B cell (primary cell): ENCODE data around the gene EHF. TPM values are rescaled to one million over a fixed set of nuclear protein-coding genes. Genes with fewer than 3 reads are reported as not detected.

ENCODE experiments used
- ATAC-seq: fragments of 200-7000 bp; cut with Tn5 transposase; one replicate; pipeline ENCODE4 v1.10.0; 2021; ENCODE audit warnings: low read depth, mild to moderate bottlenecking, moderate number of reproducible peaks, moderate library complexity
- CTCF ChIA-PET: fragments of 350-600 bp; sonication (Branson Sonifier 250); formaldehyde crosslinking; loops from one replicate; lab custom pipeline; 2021; ENCODE audit warnings: antibody characterized with exemption, inconsistent platforms; lab: Charles Lee
- POLR2A ChIA-PET: fragments of 350-600 bp; sonication (Branson Sonifier 250); formaldehyde crosslinking; loops from one replicate; lab custom pipeline; 2021; ENCODE audit warnings: antibody characterized with exemption; lab: Charles Lee
- DNase-seq: peaks from one replicate; pipeline ENCODE4 v3.0.0; 2013
- H2AFZ ChIP-seq: 2 replicates; pipeline ENCODE4 v1.6.1; 2012; ENCODE audit warnings: mild to moderate bottlenecking, low read depth, low read length; ENCODE audit not compliant: insufficient read depth, poor library complexity, severe bottlenecking
- H3K27ac ChIP-seq, 2 donors: 1 replicate in 1 of 2; 2 replicates in 1 of 2; pipeline ENCODE4 v1.5.1; 2012 to 2013; ENCODE audit warnings: low read length in 2 of 2, mild to moderate bottlenecking in 2 of 2, moderate library complexity in 1 of 2
- H3K27me3 ChIP-seq, 4 experiments: fragments of 200-600 bp in 1 of 4; sonication (generic) in 1 of 4; replicated peaks in 1 of 4; 1 replicate in 2 of 4; 2 replicates in 2 of 4; pipeline versions ENCODE4 v1.6.1 to v1.7.0; 2013 to 2016; ENCODE audit warnings: low read length in 3 of 4, mild to moderate bottlenecking in 2 of 4, mixed read lengths in 1 of 4, moderate library complexity in 1 of 4; ENCODE audit not compliant: insufficient read depth in 4 of 4, control insufficient read depth in 3 of 4; ENCODE audit errors: control extremely low read depth in 1 of 4
- H3K36me3 ChIP-seq, 2 experiments: replicated peaks in 1 of 2; 1 replicate in 1 of 2; 2 replicates in 1 of 2; pipeline versions ENCODE4 v1.6.1 to v1.7.1; 2013; ENCODE audit warnings: low read length in 1 of 2; ENCODE audit not compliant: insufficient read depth in 2 of 2, control insufficient read depth in 1 of 2; ENCODE audit errors: control extremely low read depth in 1 of 2, extremely low read depth in 1 of 2
- H3K4me1 ChIP-seq, 2 donors: fragments of 200-600 bp in 1 of 2; sonication (generic) in 1 of 2; 1 replicate in 1 of 2; 2 replicates in 1 of 2; pipeline versions ENCODE4 v1.5.1 to v1.6.1; 2013 to 2017; ENCODE audit warnings: low read length in 2 of 2; ENCODE audit not compliant: control insufficient read depth in 2 of 2, insufficient read depth in 2 of 2
- H3K4me2 ChIP-seq: replicated peaks from 2 replicates; pipeline ENCODE3; 2012; ENCODE audit warnings: mild to moderate bottlenecking, low read depth, low read length; ENCODE audit not compliant: poor library complexity, severe bottlenecking
- H3K4me3 ChIP-seq, 5 experiments: fragments of 200-600 bp in 1 of 5; sonication (generic) in 1 of 5; 1 replicate in 3 of 5; 2 replicates in 2 of 5; pipeline versions ENCODE4 v1.5.1 to v1.7.0; 2011 to 2016; ENCODE audit warnings: low read length in 4 of 5, mild to moderate bottlenecking in 4 of 5, low read depth in 2 of 5, control low read depth in 1 of 5, moderate library complexity in 1 of 5; ENCODE audit not compliant: insufficient read depth in 1 of 5; ENCODE audit errors: control extremely low read depth in 1 of 5, extremely low read depth in 1 of 5
- H3K79me2 ChIP-seq: fragments of 200-600 bp; sonication (generic); one replicate; pipeline ENCODE4 v1.6.0; 2016; ENCODE audit warnings: low read length; ENCODE audit not compliant: control insufficient read depth, insufficient read depth
- H3K9ac ChIP-seq: fragments of 200-600 bp; sonication (generic); 2 replicates; pipeline ENCODE4 v1.6.1; 2017; ENCODE audit warnings: mild to moderate bottlenecking, low read length, moderate library complexity
- H3K9me3 ChIP-seq, 3 donors: one replicate each; pipeline versions ENCODE4 v1.6.1 to v1.7.1; 2013; ENCODE audit warnings: low read length in 2 of 3; ENCODE audit not compliant: control insufficient read depth in 2 of 3, insufficient read depth in 1 of 3; ENCODE audit errors: control extremely low read depth in 1 of 3
- H4K20me1 ChIP-seq: 2 replicates; pipeline ENCODE4 v1.6.0; 2012; ENCODE audit warnings: mild to moderate bottlenecking, low read length; ENCODE audit not compliant: insufficient read depth, control insufficient read depth, poor library complexity, severe bottlenecking
- H3K27ac Mint-ChIP-seq: one replicate; pipeline ENCODE4 v1.8.0; 2021; ENCODE audit warnings: mixed read lengths
- H3K27me3 Mint-ChIP-seq: one replicate; pipeline ENCODE4 v1.8.0; 2021; ENCODE audit warnings: mixed read lengths
- H3K4me1 Mint-ChIP-seq: one replicate; pipeline ENCODE4 v1.8.0; 2021; ENCODE audit warnings: mixed read lengths
- H3K4me3 Mint-ChIP-seq: one replicate; pipeline ENCODE4 v1.8.0; 2021; ENCODE audit warnings: mixed read lengths
- H3K9me3 Mint-ChIP-seq: one replicate; pipeline ENCODE4 v1.8.0; 2022; ENCODE audit warnings: mixed read lengths; ENCODE audit not compliant: insufficient read depth
- CTCF ChIP-seq: fragments of 200-600 bp; IDR thresholded peaks from one replicate; pipeline ENCODE4 v1.8.0; 2022; ENCODE audit warnings: antibody characterized with exemption, mild to moderate bottlenecking
- EZH2 ChIP-seq: IDR thresholded peaks from 2 replicates; pipeline ENCODE4 v1.6.1; 2012; ENCODE audit warnings: borderline replicate concordance, low read depth, mild to moderate bottlenecking, moderate library complexity, low read length; ENCODE audit not compliant: insufficient read depth, poor library complexity, severe bottlenecking
- WGBS: methylation state at CpG from one replicate; pipeline ENCODE4 v1.1.5; 2013; ENCODE audit warnings: missing lambda C conversion rate; ENCODE audit not compliant: insufficient coverage; 5-methylcytosine and 5-hydroxymethylcytosine counted together
- intact Hi-C: fragments of 100-400 bp; cut with micrococcal nuclease; formaldehyde crosslinking; loops from one replicate; pipeline ENCODE4 v1.10.0; 2022
- polyA plus RNA-seq: library from polyadenylated mRNA; depleted of rRNA; stranded (reverse); fragments of >200 nt; gene quantifications from 2 replicates; pipeline ENCODE4 v1.2.3, GENCODE V29; 2012
- total RNA-seq, 2 donors: library from RNA; stranded (reverse); fragments of 120-200 nt in 1 of 2; gene quantifications; 1 replicate in 1 of 2; 2 replicates in 1 of 2; pipeline versions ENCODE4 v1.2.3 to v1.2.4, GENCODE V29; 2013 to 2022

The EHF gene
- total and polyA plus RNA-seq, 2 donors (not counting 1 experiment from before 2014, with no cell fraction given) = not detected

- POLR2A ChIA-PET = no interaction called here
Measured at GRCh38 chr11:34658071-34659015, 37.5 kb downstream of the EHF start.

More at GRCh38 chr11:34658071-34659015, 37.5 kb downstream of the EHF start:
- Histone ChIP-seq H3K4me2 (no peak overlapping the region), H3K4me1 (peaks cover 7 to 11% of the 10 kb centered on the region in 2 donors), H3K36me3 (no peaks in the 10 kb centered on the region), H3K27ac (no peak overlapping the region), H3K79me2 (no peaks in the 10 kb centered on the region), H2AFZ (no peak overlapping the region), H3K27me3 (no peaks in the 10 kb centered on the region), H3K9me3 (no peaks in the 10 kb centered on the region), H4K20me1 (no peaks in the 10 kb centered on the region), H3K4me3 (no peak overlapping the region), H3K9ac (no peak overlapping the region)
- DNase-seq = no peak
- intact Hi-C loops = no loop called here
- Mint-ChIP-seq H3K4me1 (peaks cover 15% of the 10 kb centered on the region), H3K27me3 (peaks cover 4% of the 10 kb centered on the region), H3K4me3 (no peak overlapping the region), H3K27ac (no peak overlapping the region), H3K9me3 (no peaks in the 10 kb centered on the region)
- WGBS = no CpG with 5 or more reads among the region's 14 CpGs
- CTCF ChIA-PET = no interaction called here
- TF ChIP-seq EZH2 (no peak), CTCF (no peak)
- no peak for ATAC-seq
